H1 (cell line): ENCODE measurements around the gene DIP2C.

ENCODE experiments used
- BCL11A ChIP-seq, 2 experiments: IDR thresholded peaks; one replicate each; pipeline ENCODE4 v1.6.1; 2011; ENCODE audit warnings: low read depth in 2 of 2, low read length in 2 of 2, mild to moderate bottlenecking in 2 of 2
- CTCF ChIP-seq, 3 experiments: IDR thresholded peaks; 1 replicate in 2 of 3; 2 replicates in 1 of 3; pipeline versions ENCODE4 v1.5.1 to v1.6.1; 2011; ENCODE audit warnings: low read length in 3 of 3, mild to moderate bottlenecking in 3 of 3, inconsistent platforms in 2 of 3, low read depth in 1 of 3, moderate library complexity in 1 of 3; ENCODE audit not compliant: insufficient read depth in 1 of 3; ENCODE audit errors: control extremely low read depth in 1 of 3
- NRF1 ChIP-seq: IDR thresholded peaks from 2 replicates; pipeline ENCODE4 v1.6.1; 2011; ENCODE audit warnings: mild to moderate bottlenecking, low read depth, low read length, improper control_type of control experiment
- POLR2A ChIP-seq, 2 experiments: IDR thresholded peaks; 1 replicate in 1 of 2; 2 replicates in 1 of 2; pipeline ENCODE4 v1.6.1; 2011; ENCODE audit warnings: low read depth in 2 of 2, low read length in 2 of 2, mild to moderate bottlenecking in 2 of 2; ENCODE audit errors: control extremely low read depth in 1 of 2
- SP1 ChIP-seq: IDR thresholded peaks from 2 replicates; pipeline ENCODE4 v1.6.1; 2011; ENCODE audit warnings: low read depth, low read length

GRCh38 chr10:486666-487322, 202.7 kb downstream of the DIP2C start:
- no peak for TF ChIP-seq SP1
- TF ChIP-seq CTCF (IDR thresholded peaks at IDR 0.05; ENCODE audit: control extremely low read depth in 1 of 3, insufficient read depth in 1 of 3, low read depth in 1 of 3, low read length in 3 of 3), result no peak
- TF ChIP-seq POLR2A (IDR thresholded peaks at IDR 0.05; ENCODE audit: control extremely low read depth in 1 of 2, low read depth in 2 of 2, low read length in 2 of 2), result no peak
- TF ChIP-seq BCL11A (IDR thresholded peaks at IDR 0.05; ENCODE audit: low read depth in 2 of 2, low read length in 2 of 2), result no peak
- TF ChIP-seq NRF1, result no peak
